HG03196 (cell line): ENCODE results near the gene CALML3.

ENCODE experiments used
- ATAC-seq: cut with Tn5 transposase; IDR thresholded peaks from one replicate; pipeline ENCODE4 v1.9.1; 2021; ENCODE audit not compliant: unreplicated experiment

CALML3 gene

GRCh38 chr10:5523796-5524574 lies 776 bp upstream of the CALML3 start:
- no peak for ATAC-seq

GRCh38 chr10:5525561-5526341 lies 990 bp downstream of the CALML3 start:
- no peak for ATAC-seq

- ATAC-seq: no peak
Observed at GRCh38 chr10:5526691-5527331, 2.0 kb downstream of the CALML3 start.

GRCh38 chr10:5527332-5528200 lies 2.8 kb downstream of the CALML3 start:
- ATAC-seq: no peak

GRCh38 chr10:5528989-5529701 lies 4.4 kb downstream of the CALML3 start:
- no peak for ATAC-seq

GRCh38 chr10:5529702-5530411 lies 5.1 kb downstream of the CALML3 start:
- ATAC-seq: no peak

GRCh38 chr10:5530412-5530806 lies 5.6 kb downstream of the CALML3 start:
- ATAC-seq: no peak

GRCh38 chr10:5530846-5531557 lies 6.2 kb downstream of the CALML3 start:
- no peak for ATAC-seq

- no peak for ATAC-seq
Observed at GRCh38 chr10:5531558-5532306, 7.0 kb downstream of the CALML3 start.

- no peak for ATAC-seq
Observed at GRCh38 chr10:5532307-5532605, 7.5 kb downstream of the CALML3 start.

GRCh38 chr10:5532618-5533097 lies 7.9 kb downstream of the CALML3 start:
- ATAC-seq: no peak

- no peak for ATAC-seq
Observed at GRCh38 chr10:5533098-5533731, 8.5 kb downstream of the CALML3 start.

GRCh38 chr10:5534051-5534821 lies 9.5 kb downstream of the CALML3 start:
- no peak for ATAC-seq

GRCh38 chr10:5534880-5535856 lies 10.4 kb downstream of the CALML3 start:
- no peak for ATAC-seq

GRCh38 chr10:5536486-5537081 lies 11.8 kb downstream of the CALML3 start:
- no peak for ATAC-seq

- no peak for ATAC-seq
Observed at GRCh38 chr10:5537684-5538083, 12.9 kb downstream of the CALML3 start.
